Astrocyte (in vitro differentiated cells and primary cell): ENCODE data around the gene OGT.

Experiments
- EZH2 ChIP-seq: IDR thresholded peaks from 2 replicates; pipeline ENCODE4 v1.6.1; 2012; ENCODE audit warnings: mild to moderate bottlenecking, low read length, inconsistent platforms; ENCODE audit not compliant: insufficient read depth
- TF ChIP-seq, protein P1 (sequence below): IDR thresholded peaks from 2 replicates; pipeline ENCODE4 v1.5.1; 2011; ENCODE audit warnings: low read depth, mild to moderate bottlenecking, inconsistent platforms, low read length, moderate library complexity; ENCODE audit not compliant: insufficient read depth

DNA sequence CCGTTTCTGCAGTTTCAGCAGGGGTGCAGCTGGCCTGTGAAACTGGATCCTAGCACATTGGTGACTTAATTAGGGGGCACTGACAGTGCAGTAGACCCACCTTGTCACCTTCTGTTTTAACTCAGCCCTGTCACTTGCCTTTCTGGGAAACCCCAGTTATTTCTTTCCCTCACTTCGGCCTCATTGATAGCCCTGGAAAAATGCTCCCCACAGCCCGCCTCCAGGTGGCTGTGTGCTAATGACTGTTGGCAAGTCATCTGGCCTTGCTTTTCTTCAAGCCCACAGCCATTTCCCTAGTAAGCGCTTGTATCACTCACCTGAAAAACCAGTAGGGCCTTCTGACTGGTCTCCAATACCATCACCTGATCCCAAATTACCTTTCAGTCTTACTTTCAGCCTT lies 82.2 kb downstream of the OGT start:
- TF ChIP-seq, protein P1, sequence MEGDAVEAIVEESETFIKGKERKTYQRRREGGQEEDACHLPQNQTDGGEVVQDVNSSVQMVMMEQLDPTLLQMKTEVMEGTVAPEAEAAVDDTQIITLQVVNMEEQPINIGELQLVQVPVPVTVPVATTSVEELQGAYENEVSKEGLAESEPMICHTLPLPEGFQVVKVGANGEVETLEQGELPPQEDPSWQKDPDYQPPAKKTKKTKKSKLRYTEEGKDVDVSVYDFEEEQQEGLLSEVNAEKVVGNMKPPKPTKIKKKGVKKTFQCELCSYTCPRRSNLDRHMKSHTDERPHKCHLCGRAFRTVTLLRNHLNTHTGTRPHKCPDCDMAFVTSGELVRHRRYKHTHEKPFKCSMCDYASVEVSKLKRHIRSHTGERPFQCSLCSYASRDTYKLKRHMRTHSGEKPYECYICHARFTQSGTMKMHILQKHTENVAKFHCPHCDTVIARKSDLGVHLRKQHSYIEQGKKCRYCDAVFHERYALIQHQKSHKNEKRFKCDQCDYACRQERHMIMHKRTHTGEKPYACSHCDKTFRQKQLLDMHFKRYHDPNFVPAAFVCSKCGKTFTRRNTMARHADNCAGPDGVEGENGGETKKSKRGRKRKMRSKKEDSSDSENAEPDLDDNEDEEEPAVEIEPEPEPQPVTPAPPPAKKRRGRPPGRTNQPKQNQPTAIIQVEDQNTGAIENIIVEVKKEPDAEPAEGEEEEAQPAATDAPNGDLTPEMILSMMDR = no peak
- no peak for TF ChIP-seq EZH2
